HCT116 (cell line): ENCODE data around the gene TMEM198.

ENCODE experiments used
- CEBPB ChIP-seq: IDR thresholded peaks from 2 replicates; pipeline ENCODE4 v1.6.1; 2012; ENCODE audit warnings: low read depth
- EGR1 ChIP-seq: IDR thresholded peaks from 2 replicates; pipeline ENCODE4 v1.6.1; 2012; ENCODE audit warnings: low read depth
- EZH2phosphoT487 ChIP-seq: fragments of 200-600 bp; IDR thresholded peaks from 2 replicates; pipeline ENCODE4 v1.6.1; 2018; ENCODE audit warnings: antibody characterized with exemption, borderline replicate concordance
- POLR2A ChIP-seq: IDR thresholded peaks from 2 replicates; pipeline ENCODE4 v1.7.0; 2011; ENCODE audit warnings: borderline replicate concordance; ENCODE audit not compliant: insufficient read depth, insufficient read length; ENCODE audit errors: extremely low read depth
- POLR2AphosphoS5 ChIP-seq: IDR thresholded peaks from 2 replicates; pipeline ENCODE4 v1.6.1; 2011; ENCODE audit warnings: mild to moderate bottlenecking, low read depth, low read length, moderate library complexity
- SP1 ChIP-seq: IDR thresholded peaks from 2 replicates; pipeline ENCODE4 v1.6.1; 2012; ENCODE audit warnings: low read depth
- TCF7L2 ChIP-seq: IDR thresholded peaks from 2 replicates; pipeline ENCODE4 v1.7.0; 2011; ENCODE audit warnings: borderline replicate concordance, inconsistent platforms; ENCODE audit not compliant: insufficient read depth, insufficient read length; ENCODE audit errors: extremely low read depth
- ZNF274 ChIP-seq: fragments of 200-500 bp; sonication (Bioruptor generic); IDR thresholded peaks from 2 replicates; pipeline ENCODE4 v1.6.1; 2014; ENCODE audit warnings: mild to moderate bottlenecking, low read depth, low read length, inconsistent platforms
- TF ChIP-seq, protein P1 (sequence below), 3 experiments: fragments of 200-600 bp in 1 of 3; sonication (generic) in 1 of 3; IDR thresholded peaks in 2 of 3; conservative IDR thresholded peaks in 1 of 3; 2 replicates each; pipeline ENCODE4 v1.5.1; 2012 to 2017; ENCODE audit warnings: low read depth in 2 of 3, low read length in 2 of 3, antibody characterized with exemption in 1 of 3, borderline replicate concordance in 1 of 3, control low read depth in 1 of 3, mild to moderate bottlenecking in 1 of 3, mixed read lengths in 1 of 3, mixed run types in 1 of 3, moderate library complexity in 1 of 3; ENCODE audit not compliant: insufficient read depth in 1 of 3
- TF ChIP-seq, protein P2 (sequence below): IDR thresholded peaks from 2 replicates; pipeline ENCODE4 v1.6.1; 2011; ENCODE audit warnings: mild to moderate bottlenecking, low read length, moderate library complexity; ENCODE audit not compliant: insufficient replicate concordance; ENCODE audit errors: extremely low read depth
- TF ChIP-seq, protein P3 (sequence below): IDR thresholded peaks from 2 replicates; pipeline ENCODE4 v1.6.1; 2012
- TF ChIP-seq, protein P4 (sequence below): IDR thresholded peaks from 2 replicates; pipeline ENCODE4 v1.6.1; 2012; ENCODE audit warnings: low read depth

DNA sequence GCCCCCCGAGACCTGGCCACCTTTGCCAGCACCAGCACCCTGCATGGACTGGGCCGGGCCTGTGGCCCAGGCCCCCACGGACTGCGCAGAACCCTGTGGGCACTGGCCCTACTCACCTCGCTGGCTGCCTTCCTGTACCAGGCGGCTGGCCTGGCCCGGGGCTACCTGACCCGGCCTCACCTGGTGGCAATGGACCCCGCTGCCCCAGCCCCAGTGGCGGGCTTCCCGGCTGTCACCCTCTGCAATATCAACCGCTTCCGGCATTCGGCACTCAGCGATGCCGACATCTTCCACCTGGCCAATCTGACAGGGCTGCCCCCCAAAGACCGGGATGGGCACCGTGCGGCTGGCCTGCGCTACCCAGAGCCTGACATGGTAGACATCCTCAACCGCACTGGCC lies 29.0 kb upstream of the TMEM198 start:
- TF ChIP-seq POLR2AphosphoS5 (no peak), CEBPB (no peak), TCF7L2 (no peak), POLR2A (no peak), ZNF274 (no peak), EGR1 (no peak), SP1 (no peak), EZH2phosphoT487 (no peak)
- TF ChIP-seq, protein P1, sequence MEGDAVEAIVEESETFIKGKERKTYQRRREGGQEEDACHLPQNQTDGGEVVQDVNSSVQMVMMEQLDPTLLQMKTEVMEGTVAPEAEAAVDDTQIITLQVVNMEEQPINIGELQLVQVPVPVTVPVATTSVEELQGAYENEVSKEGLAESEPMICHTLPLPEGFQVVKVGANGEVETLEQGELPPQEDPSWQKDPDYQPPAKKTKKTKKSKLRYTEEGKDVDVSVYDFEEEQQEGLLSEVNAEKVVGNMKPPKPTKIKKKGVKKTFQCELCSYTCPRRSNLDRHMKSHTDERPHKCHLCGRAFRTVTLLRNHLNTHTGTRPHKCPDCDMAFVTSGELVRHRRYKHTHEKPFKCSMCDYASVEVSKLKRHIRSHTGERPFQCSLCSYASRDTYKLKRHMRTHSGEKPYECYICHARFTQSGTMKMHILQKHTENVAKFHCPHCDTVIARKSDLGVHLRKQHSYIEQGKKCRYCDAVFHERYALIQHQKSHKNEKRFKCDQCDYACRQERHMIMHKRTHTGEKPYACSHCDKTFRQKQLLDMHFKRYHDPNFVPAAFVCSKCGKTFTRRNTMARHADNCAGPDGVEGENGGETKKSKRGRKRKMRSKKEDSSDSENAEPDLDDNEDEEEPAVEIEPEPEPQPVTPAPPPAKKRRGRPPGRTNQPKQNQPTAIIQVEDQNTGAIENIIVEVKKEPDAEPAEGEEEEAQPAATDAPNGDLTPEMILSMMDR (IDR thresholded peaks at IDR 0.05 in 2 of 3, conservative IDR thresholded peaks at IDR 0.05 in 1 of 3; ENCODE audit: borderline replicate concordance in 1 of 3, insufficient read depth in 1 of 3, low read depth in 2 of 3, low read length in 2 of 3): no peak
- TF ChIP-seq, protein P2, sequence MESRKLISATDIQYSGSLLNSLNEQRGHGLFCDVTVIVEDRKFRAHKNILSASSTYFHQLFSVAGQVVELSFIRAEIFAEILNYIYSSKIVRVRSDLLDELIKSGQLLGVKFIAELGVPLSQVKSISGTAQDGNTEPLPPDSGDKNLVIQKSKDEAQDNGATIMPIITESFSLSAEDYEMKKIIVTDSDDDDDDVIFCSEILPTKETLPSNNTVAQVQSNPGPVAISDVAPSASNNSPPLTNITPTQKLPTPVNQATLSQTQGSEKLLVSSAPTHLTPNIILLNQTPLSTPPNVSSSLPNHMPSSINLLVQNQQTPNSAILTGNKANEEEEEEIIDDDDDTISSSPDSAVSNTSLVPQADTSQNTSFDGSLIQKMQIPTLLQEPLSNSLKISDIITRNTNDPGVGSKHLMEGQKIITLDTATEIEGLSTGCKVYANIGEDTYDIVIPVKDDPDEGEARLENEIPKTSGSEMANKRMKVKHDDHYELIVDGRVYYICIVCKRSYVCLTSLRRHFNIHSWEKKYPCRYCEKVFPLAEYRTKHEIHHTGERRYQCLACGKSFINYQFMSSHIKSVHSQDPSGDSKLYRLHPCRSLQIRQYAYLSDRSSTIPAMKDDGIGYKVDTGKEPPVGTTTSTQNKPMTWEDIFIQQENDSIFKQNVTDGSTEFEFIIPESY: no peak
- TF ChIP-seq, protein P3, sequence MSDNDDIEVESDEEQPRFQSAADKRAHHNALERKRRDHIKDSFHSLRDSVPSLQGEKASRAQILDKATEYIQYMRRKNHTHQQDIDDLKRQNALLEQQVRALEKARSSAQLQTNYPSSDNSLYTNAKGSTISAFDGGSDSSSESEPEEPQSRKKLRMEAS: no peak
- TF ChIP-seq, protein P4, sequence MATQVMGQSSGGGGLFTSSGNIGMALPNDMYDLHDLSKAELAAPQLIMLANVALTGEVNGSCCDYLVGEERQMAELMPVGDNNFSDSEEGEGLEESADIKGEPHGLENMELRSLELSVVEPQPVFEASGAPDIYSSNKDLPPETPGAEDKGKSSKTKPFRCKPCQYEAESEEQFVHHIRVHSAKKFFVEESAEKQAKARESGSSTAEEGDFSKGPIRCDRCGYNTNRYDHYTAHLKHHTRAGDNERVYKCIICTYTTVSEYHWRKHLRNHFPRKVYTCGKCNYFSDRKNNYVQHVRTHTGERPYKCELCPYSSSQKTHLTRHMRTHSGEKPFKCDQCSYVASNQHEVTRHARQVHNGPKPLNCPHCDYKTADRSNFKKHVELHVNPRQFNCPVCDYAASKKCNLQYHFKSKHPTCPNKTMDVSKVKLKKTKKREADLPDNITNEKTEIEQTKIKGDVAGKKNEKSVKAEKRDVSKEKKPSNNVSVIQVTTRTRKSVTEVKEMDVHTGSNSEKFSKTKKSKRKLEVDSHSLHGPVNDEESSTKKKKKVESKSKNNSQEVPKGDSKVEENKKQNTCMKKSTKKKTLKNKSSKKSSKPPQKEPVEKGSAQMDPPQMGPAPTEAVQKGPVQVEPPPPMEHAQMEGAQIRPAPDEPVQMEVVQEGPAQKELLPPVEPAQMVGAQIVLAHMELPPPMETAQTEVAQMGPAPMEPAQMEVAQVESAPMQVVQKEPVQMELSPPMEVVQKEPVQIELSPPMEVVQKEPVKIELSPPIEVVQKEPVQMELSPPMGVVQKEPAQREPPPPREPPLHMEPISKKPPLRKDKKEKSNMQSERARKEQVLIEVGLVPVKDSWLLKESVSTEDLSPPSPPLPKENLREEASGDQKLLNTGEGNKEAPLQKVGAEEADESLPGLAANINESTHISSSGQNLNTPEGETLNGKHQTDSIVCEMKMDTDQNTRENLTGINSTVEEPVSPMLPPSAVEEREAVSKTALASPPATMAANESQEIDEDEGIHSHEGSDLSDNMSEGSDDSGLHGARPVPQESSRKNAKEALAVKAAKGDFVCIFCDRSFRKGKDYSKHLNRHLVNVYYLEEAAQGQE: no peak
